Pancreas (tissue), 10 donors: ENCODE data around the gene CDC42EP4. TPM values are rescaled to one million over a fixed set of nuclear protein-coding genes. Genes with fewer than 3 reads are reported as not detected.
A peak's percentile ranks its signal among the peaks of the same experiment; 100 is the strongest.

ENCODE experiments used
- ATAC-seq, 4 donors: fragments of 200-7000 bp; cut with Tn5 transposase; one replicate each; pipeline versions ENCODE4 v1.8.0 to v1.9.1; 2020; ENCODE audit warnings: mild to moderate bottlenecking in 4 of 4, moderate library complexity in 4 of 4
- DNase-seq, 6 donors: peaks; one replicate each; pipeline ENCODE4 v3.0.0-alpha.2; 2020
- FAIRE-seq: peaks from 2 replicates; lab custom pipeline; 2012; peaks lifted over from hg19 to GRCh38; lab: Jason Lieb, UNC
- H3K27ac ChIP-seq, 4 donors: fragments of 200-600 bp; sonication (generic); 1 replicate in 3 of 4; 2 replicates in 1 of 4; pipeline versions ENCODE4 v1.5.0 to v1.8.0; 2020
- H3K27me3 ChIP-seq, 4 donors: fragments of 200-600 bp; one replicate each; pipeline ENCODE4 v1.8.0; 2021
- H3K36me3 ChIP-seq, 3 donors: fragments of 200-600 bp; sonication (generic) in 1 of 3; one replicate each; pipeline versions ENCODE4 v1.5.0 to v1.8.0; 2020 to 2021
- H3K4me1 ChIP-seq, 3 donors: fragments of 200-600 bp; one replicate each; pipeline ENCODE4 v1.8.0; 2021
- H3K4me3 ChIP-seq, 4 donors: fragments of 200-600 bp; sonication (generic) in 2 of 4; one replicate each; pipeline versions ENCODE4 v1.5.0 to v1.8.0; 2020 to 2021
- H3K9me3 ChIP-seq, 4 donors: fragments of 200-600 bp; one replicate each; pipeline ENCODE4 v1.8.0; 2021
- WGBS, 2 donors: extraction: QIAGEN DNeasy Blood & Tissue Kit; methylation state at CpG; one replicate each; pipeline ENCODE4 v1.1.7; 2013; 5-methylcytosine and 5-hydroxymethylcytosine counted together
- intact Hi-C, 3 donors: fragments of 100-400 bp; cut with DNase I; formaldehyde crosslinking; loops; one replicate each; pipeline versions ENCODE4 v1.11.1 to v1.14.2; 2022
- polyA plus RNA-seq, 2 donors: library from polyadenylated mRNA; stranded (reverse); fragments of 200-250 nt; gene quantifications; one replicate each; pipeline ENCODE4 v1.2.3, GENCODE V29; 2013
- total RNA-seq, 6 donors: library from RNA; stranded (reverse); fragmentation: NEBNext Ultra II Directional in 4 of 6; extraction: Animal tissue kit (Norgen Biotek cat#: 25700) in 4 of 6; gene quantifications; one replicate each; pipeline versions ENCODE4 v1.2.1 to v1.2.4, GENCODE V29; 2021 to 2023
- TF ChIP-seq, protein P1 (sequence below), 4 donors: fragments of 200-600 bp; sonication (generic) in 3 of 4; IDR thresholded peaks; one replicate each; pipeline versions ENCODE4 v1.5.0 to v1.8.0; 2021; ENCODE audit warnings: antibody characterized with exemption in 4 of 4
- donor health status: healthy with polysubstance abuse.
- donor health status: DM: no; HTN: no; CAD: no; lungs with moderate emphysema.
- donor health status: DM: no; HTN: no; CAD: no.
- donor health status: control.
- donor health status: control.
- donor health status: Bipolar disorder and iron deficiency.
- donor health status: DM: yes; HTN: yes; CAD: no.
- donor health status: DM: no; HTN: no; CAD: no.
- donor health status: DM: no; HTN: no; CAD: no.
- donor health status: DM: yes; HTN: yes; CAD: no.

CDC42EP4 gene
- total and polyA plus RNA-seq, 8 donors, result 24.2 to 56.2 (median 44.5) TPM

DNA sequence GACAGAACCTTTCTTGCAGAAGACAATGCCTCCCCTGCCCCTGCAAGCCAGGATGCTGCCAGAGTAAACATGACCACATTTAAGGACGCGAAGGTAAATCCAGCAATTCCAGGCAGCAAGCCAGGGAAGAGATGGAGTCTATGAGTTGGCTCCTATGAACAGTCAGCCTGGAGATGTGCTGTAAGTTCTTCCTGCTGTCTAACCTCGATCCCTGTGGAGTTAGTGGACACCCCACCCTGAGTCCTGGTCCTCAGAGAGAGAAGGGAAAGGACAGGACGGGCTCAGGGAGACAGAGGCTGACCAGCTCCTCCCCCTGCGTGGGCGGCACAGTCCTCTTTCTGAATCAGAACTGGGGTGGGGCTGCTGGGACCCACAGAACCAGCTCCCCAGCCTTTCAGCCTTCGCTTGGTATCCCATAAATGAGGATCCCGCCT lies 24.9 kb downstream of the CDC42EP4 start:
- TF ChIP-seq, protein P1, sequence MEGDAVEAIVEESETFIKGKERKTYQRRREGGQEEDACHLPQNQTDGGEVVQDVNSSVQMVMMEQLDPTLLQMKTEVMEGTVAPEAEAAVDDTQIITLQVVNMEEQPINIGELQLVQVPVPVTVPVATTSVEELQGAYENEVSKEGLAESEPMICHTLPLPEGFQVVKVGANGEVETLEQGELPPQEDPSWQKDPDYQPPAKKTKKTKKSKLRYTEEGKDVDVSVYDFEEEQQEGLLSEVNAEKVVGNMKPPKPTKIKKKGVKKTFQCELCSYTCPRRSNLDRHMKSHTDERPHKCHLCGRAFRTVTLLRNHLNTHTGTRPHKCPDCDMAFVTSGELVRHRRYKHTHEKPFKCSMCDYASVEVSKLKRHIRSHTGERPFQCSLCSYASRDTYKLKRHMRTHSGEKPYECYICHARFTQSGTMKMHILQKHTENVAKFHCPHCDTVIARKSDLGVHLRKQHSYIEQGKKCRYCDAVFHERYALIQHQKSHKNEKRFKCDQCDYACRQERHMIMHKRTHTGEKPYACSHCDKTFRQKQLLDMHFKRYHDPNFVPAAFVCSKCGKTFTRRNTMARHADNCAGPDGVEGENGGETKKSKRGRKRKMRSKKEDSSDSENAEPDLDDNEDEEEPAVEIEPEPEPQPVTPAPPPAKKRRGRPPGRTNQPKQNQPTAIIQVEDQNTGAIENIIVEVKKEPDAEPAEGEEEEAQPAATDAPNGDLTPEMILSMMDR (IDR thresholded peaks at IDR 0.05), result no peak
- FAIRE-seq, result no peak
- H3K27me3 ChIP-seq, result no peaks in the 10 kb centered on the region
- intact Hi-C loops, result no loop called here
- H3K4me1 ChIP-seq, result peaks cover 41 to 61% (median 57%) of the 10 kb centered on the region in 3 donors
- H3K36me3 ChIP-seq, result peaks cover 3 to 29% (median 22%) of the 10 kb centered on the region in 3 donors
- 45 to 49% methylated on average over 8 of the region's 8 CpGs for WGBS, 2 donors
- peak overlapping the region in 2 of 4 donors; percentile 23 to 25 for H3K27ac ChIP-seq
- peak in 1 of 6 donors; percentile 30 for DNase-seq
- no peaks in the 10 kb centered on the region for H3K9me3 ChIP-seq
- no peak overlapping the region for H3K4me3 ChIP-seq
- ATAC-seq, result no peak

- intact Hi-C loops, result no loop called here
- Histone ChIP-seq H3K9me3 (no peaks in the 10 kb centered on the region), H3K27me3 (no peaks in the 10 kb centered on the region), H3K36me3 (peaks cover 3 to 29% (median 22%) of the 10 kb centered on the region in 3 donors), H3K27ac (peak overlapping the region in 2 of 4 donors; percentile 23 to 25), H3K4me3 (no peak overlapping the region), H3K4me1 (peaks cover 34 to 54% (median 50%) of the 10 kb centered on the region in 3 donors)
- FAIRE-seq, result no peak
- TF ChIP-seq, protein P1 (IDR thresholded peaks at IDR 0.05), result no peak
- no peak for ATAC-seq
- peak in 3 of 6 donors; percentile 17 to 79 (median 47) for DNase-seq
- WGBS, 2 donors, result 71 to 72% methylated on average over 52 of the region's 52 CpGs
Measured at GRCh38 chr17:73285916-73286862, 25.6 kb downstream of the CDC42EP4 start.

GRCh38 chr17:73285603-73285908 lies 26.2 kb downstream of the CDC42EP4 start:
- H3K27ac ChIP-seq, result peak overlapping the region in 1 of 4 donors; percentile 4
- peaks cover 28 to 48% (median 44%) of the 10 kb centered on the region in 3 donors for H3K4me1 ChIP-seq
- TF ChIP-seq, protein P1 (IDR thresholded peaks at IDR 0.05), result no peak
- WGBS, 2 donors, result 61 to 83% methylated on average over 8 to 15 of the region's 15 CpGs
- peak in 1 of 6 donors; percentile 77 for DNase-seq
- H3K9me3 ChIP-seq, result no peaks in the 10 kb centered on the region
- H3K36me3 ChIP-seq, result peaks cover 3 to 29% (median 22%) of the 10 kb centered on the region in 3 donors
- H3K4me3 ChIP-seq, result no peak overlapping the region
- no peaks in the 10 kb centered on the region for H3K27me3 ChIP-seq
- no peak for ATAC-seq
- FAIRE-seq, result no peak
- intact Hi-C loops, result no loop called here

DNA sequence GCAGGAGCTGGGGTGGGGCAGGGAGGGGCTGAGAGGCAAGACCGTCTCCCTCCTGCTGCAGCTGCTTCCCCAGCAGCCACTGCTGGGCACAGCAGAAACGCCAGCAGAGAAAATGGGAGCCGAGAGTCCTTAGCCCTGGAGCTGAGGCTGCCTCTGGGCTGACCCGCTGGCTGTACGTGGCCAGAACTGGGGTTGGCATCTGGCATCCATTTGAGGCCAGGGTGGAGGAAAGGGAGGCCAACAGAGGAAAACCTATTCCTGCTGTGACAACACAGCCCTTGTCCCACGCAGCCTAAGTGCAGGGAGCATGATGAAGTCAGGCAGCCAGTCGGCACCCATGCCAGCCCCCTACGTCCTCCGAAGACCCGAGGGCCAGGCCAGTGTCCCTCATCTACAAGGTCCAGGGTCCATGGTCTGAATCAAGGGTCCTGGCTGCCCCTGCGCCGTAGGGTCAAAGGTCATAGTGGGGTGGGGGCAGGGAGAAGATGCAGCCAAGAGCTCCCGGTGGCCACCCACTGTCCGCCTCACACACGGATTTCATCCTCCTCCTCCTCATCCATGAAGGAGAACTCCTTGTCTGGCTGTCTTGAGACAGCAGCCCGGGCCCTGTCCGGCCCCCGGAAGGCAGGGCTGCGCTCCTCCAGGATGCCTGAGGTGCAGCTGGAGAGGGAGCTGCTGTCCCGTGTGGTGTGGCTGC lies 26.7 kb downstream of the CDC42EP4 start:
- Histone ChIP-seq H3K27me3 (no peaks in the 10 kb centered on the region), H3K4me3 (no peak overlapping the region), H3K9me3 (no peaks in the 10 kb centered on the region), H3K36me3 (peaks cover 3 to 29% (median 22%) of the 10 kb centered on the region in 3 donors), H3K4me1 (peaks cover 22 to 45% (median 39%) of the 10 kb centered on the region in 3 donors), H3K27ac (peak overlapping the region in 1 of 4 donors; percentile 4)
- DNase-seq (peak in 1 of 6 donors; percentile 72), ATAC-seq (no peak), FAIRE-seq (no peak)
- 67 to 76% methylated on average over 17 to 20 of the region's 20 CpGs for WGBS, 2 donors
- TF ChIP-seq, protein P1 (IDR thresholded peaks at IDR 0.05), result no peak
- intact Hi-C loops, result no loop called here
